SK-N-SH (cell line): ENCODE measurements around the gene IL1R1.

ENCODE experiments used
- CTCF ChIP-seq: fragments of 200-600 bp; sonication (generic); IDR thresholded peaks from 2 replicates; pipeline ENCODE4 v1.6.1; 2017; ENCODE audit warnings: antibody characterized with exemption, mild to moderate bottlenecking, moderate library complexity
- POLR2AphosphoS5 ChIP-seq: IDR thresholded peaks from 2 replicates; pipeline ENCODE4 v1.6.1; 2012; ENCODE audit warnings: low read depth, low read length

GRCh38 chr2:102149644-102150455 is 7.3 kb downstream of the IL1R1 start:
- TF ChIP-seq CTCF (no peak), POLR2AphosphoS5 (no peak)
